ENCODE results near the gene CACNA2D3. TPM values are rescaled to one million over a fixed set of nuclear protein-coding genes. Genes with fewer than 3 reads are reported as not detected.

CACNA2D3 gene
- total and polyA plus RNA-seq, 12 donors, result 0.26 to 13.7 (median 2.8) TPM; not detected in 1

- H3K4me1 ChIP-seq (replicated peaks in 1 of 2), result no peaks in the 10 kb centered on the region
- no peaks in the 10 kb centered on the region for H3K9me3 ChIP-seq (replicated peaks in 1 of 3)
- H3K36me3 ChIP-seq (replicated peaks in 1 of 2), result no peaks in the 10 kb centered on the region
- H3K27ac ChIP-seq, result no peak overlapping the region
- intact Hi-C loops (cut with DNase I), result loop anchor here in 1 of 2 donors (10.0 kb wide), 1 partner anchor 224 kb away; no protein-coding TSS in a partner anchor
- no peaks in the 10 kb centered on the region for H3K27me3 ChIP-seq
- H3K4me3 ChIP-seq, result no peak overlapping the region
- 32 to 40% (median 39%) methylated on average over 4 to 7 of the region's 7 CpGs for WGBS, 4 donors
- DNase-seq, result no peak
- TF ChIP-seq POLR2A (IDR thresholded peaks at IDR 0.05), result no peak
- TF ChIP-seq CTCF (IDR thresholded peaks at IDR 0.05), result no peak
These were observed 828.1 kb downstream of the CACNA2D3 start for GRCh38 chr3:54950391-54951003.

GRCh38 chr3:54951405-54951804 is 829.1 kb downstream of the CACNA2D3 start:
- no peaks in the 10 kb centered on the region for H3K27me3 ChIP-seq
- no peaks in the 10 kb centered on the region for H3K36me3 ChIP-seq (replicated peaks in 1 of 2)
- no peaks in the 10 kb centered on the region for H3K4me1 ChIP-seq (replicated peaks in 1 of 2)
- no peak overlapping the region for H3K27ac ChIP-seq
- DNase-seq, result peak; percentile 74 to 92 (median 87)
- intact Hi-C loops (cut with DNase I), result loop anchor here in 1 of 2 donors (10.0 kb wide), 1 partner anchor 223 kb away; no protein-coding TSS in a partner anchor
- no peak overlapping the region for H3K4me3 ChIP-seq
- TF ChIP-seq POLR2A (IDR thresholded peaks at IDR 0.05), result no peak
- peak; percentile 56 to 71 (median 66) for TF ChIP-seq CTCF (IDR thresholded peaks at IDR 0.05)
- no peaks in the 10 kb centered on the region for H3K9me3 ChIP-seq (replicated peaks in 1 of 3)
- 27 to 48% (median 43%) methylated on average over 8 of the region's 8 CpGs for WGBS, 4 donors

GRCh38 chr3:54954022-54954421 is 831.7 kb downstream of the CACNA2D3 start:
- 21 to 46% (median 36%) methylated on average over 5 of the region's 5 CpGs for WGBS, 4 donors
- DNase-seq, result peak; percentile 26 to 80 (median 64)
- H3K4me1 ChIP-seq (replicated peaks in 1 of 2), result no peaks in the 10 kb centered on the region
- no peak overlapping the region for H3K4me3 ChIP-seq
- TF ChIP-seq POLR2A (IDR thresholded peaks at IDR 0.05) (no peak), CTCF (IDR thresholded peaks at IDR 0.05) (no peak)
- no peaks in the 10 kb centered on the region for H3K27me3 ChIP-seq
- no peaks in the 10 kb centered on the region for H3K9me3 ChIP-seq (replicated peaks in 1 of 3)
- intact Hi-C loops (cut with DNase I), result loop anchor here in 1 of 2 donors (10.0 kb wide), 1 partner anchor 221 kb away; no protein-coding TSS in a partner anchor
- peak overlapping the region in 1 of 5 donors; percentile 22 for H3K27ac ChIP-seq
- no peaks in the 10 kb centered on the region for H3K36me3 ChIP-seq (replicated peaks in 1 of 2)

GRCh38 chr3:54954521-54954920 is 832.2 kb downstream of the CACNA2D3 start:
- peak overlapping the region in 1 of 5 donors; percentile 22 for H3K27ac ChIP-seq
- DNase-seq, result no peak
- WGBS, 4 donors, result 88 to 97% (median 91%) methylated on average over 4 to 5 of the region's 5 CpGs
- H3K9me3 ChIP-seq (replicated peaks in 1 of 3), result no peaks in the 10 kb centered on the region
- H3K36me3 ChIP-seq (replicated peaks in 1 of 2), result no peaks in the 10 kb centered on the region
- no peaks in the 10 kb centered on the region for H3K4me1 ChIP-seq (replicated peaks in 1 of 2)
- intact Hi-C loops (cut with DNase I), result loop anchor here in 1 of 2 donors (10.0 kb wide), 1 partner anchor 220 kb away; no protein-coding TSS in a partner anchor
- H3K4me3 ChIP-seq, result no peak overlapping the region
- H3K27me3 ChIP-seq, result no peaks in the 10 kb centered on the region
- no peak for TF ChIP-seq POLR2A (IDR thresholded peaks at IDR 0.05)
